GM10248 (cell line): ENCODE measurements around the gene CD52.
A peak's percentile ranks its signal among the peaks of the same experiment; 100 is the strongest.

ENCODE experiments used
- CTCF ChIA-PET: fragments of 300-600 bp; sonication (Branson Sonifier 250); formaldehyde crosslinking; extraction: SDS; loops from one replicate; lab custom pipeline; 2021; ENCODE audit warnings: antibody characterized with exemption; lab: Yijun Ruan, JAX
- POLR2A ChIA-PET: fragments of 350-650 bp; sonication (Branson Sonifier 250); formaldehyde crosslinking; extraction: SDS; loops from one replicate; lab custom pipeline; 2020; ENCODE audit warnings: antibody characterized with exemption; lab: Yijun Ruan, JAX
- DNase-seq: peaks from one replicate; pipeline ENCODE4 v3.0.0; 2012; ENCODE audit errors: extremely low spot score
- TF ChIP-seq, protein P1 (sequence below): IDR thresholded peaks from 2 replicates; pipeline ENCODE4 v1.5.1; 2012; ENCODE audit warnings: mild to moderate bottlenecking, low read depth; ENCODE audit errors: extremely low read depth, missing control alignments, control extremely low read depth

The CD52 gene

DNA sequence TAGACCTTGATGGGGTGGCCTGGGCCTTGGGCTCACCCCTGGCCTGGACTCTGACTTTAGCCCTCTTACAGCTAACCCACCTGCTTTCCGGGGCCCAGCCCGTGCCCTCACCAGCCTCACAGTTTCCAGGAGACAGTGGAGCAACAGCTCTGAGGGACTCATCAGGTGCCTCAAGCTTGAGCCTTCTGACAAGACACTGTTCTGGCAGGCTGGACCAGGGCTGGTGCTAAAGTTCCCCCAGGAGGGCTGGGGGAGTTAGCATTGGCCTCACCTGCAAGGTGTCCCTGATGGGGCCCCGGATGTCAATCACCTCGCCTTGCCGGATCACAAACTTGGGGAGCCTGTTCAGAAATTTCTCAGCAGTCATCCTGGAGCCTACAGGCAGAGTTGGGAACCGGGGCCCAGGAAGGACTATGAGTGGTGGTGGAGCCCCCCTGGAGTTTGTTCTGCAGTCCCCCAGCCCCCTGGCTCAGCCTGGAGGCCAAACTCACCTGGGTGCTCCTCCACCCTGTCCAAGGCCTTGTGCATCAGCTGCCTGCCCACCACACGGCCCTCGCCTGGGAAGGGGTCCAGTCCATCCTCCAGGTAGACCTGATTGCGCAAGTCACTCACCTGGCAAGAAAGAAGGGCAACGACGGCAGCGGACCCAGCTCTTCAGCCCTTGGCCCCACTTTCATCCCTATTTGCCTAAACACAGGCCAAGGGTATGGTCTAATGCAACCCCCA lies 33.7 kb upstream of the CD52 start:
- no peak for DNase-seq
- CTCF ChIA-PET: interaction anchor here (0.9 to 21.9 kb wide), 24 partner anchors 8 to 196 kb away, joined by 3 to 690 read pairs (median 7); partner anchors contain the start of genes CD52, CEP85, UBXN11 and ZNF593
- POLR2A ChIA-PET: interaction anchor here (1.0 to 2.1 kb wide), 2 partner anchors 35 to 37 kb away, joined by 3 to 13 read pairs; partner anchors contain the start of gene CD52
- TF ChIP-seq, protein P1, sequence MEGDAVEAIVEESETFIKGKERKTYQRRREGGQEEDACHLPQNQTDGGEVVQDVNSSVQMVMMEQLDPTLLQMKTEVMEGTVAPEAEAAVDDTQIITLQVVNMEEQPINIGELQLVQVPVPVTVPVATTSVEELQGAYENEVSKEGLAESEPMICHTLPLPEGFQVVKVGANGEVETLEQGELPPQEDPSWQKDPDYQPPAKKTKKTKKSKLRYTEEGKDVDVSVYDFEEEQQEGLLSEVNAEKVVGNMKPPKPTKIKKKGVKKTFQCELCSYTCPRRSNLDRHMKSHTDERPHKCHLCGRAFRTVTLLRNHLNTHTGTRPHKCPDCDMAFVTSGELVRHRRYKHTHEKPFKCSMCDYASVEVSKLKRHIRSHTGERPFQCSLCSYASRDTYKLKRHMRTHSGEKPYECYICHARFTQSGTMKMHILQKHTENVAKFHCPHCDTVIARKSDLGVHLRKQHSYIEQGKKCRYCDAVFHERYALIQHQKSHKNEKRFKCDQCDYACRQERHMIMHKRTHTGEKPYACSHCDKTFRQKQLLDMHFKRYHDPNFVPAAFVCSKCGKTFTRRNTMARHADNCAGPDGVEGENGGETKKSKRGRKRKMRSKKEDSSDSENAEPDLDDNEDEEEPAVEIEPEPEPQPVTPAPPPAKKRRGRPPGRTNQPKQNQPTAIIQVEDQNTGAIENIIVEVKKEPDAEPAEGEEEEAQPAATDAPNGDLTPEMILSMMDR: no peak

DNA sequence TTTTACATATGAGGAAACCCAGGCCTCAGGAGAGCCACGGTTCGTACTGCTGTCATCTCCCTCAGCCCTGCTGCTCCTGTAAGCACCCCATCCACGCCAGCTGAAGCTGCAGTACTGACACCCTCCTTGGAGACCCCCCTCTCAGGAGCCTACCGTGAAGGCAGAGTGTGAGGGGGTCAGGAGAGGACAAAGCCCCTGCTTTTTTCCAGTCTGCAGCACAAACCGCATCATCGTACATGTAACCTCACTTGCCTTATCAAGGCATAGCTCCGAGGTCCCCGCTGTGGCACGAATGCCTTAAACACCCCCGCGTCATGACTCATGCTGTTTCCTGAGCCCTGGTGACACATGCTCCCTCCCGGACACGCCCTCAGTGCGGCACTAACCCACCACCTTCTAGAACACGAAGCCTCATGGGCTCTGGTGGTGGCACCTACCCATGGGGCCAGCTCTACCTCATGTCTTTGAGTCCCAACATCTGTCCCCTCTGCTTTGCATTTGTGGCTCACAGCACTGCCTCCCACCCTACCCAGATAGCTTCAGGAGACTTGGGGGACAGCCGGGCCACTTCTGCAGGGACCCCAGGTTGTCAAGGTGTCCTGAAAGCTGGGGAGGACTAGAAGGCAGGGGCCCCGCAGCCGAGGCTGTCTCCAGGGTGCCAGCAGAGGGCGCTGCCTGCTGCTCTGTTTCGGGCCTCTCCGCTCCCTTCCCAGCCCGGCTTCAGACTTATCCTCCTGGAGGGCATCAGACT lies 33.0 kb upstream of the CD52 start:
- DNase-seq: peak; percentile 80
- ChIA-PET CTCF (interaction anchor here (0.8 to 21.9 kb wide), 30 partner anchors 9 to 197 kb away, joined by 3 to 690 read pairs (median 6); partner anchors contain the start of genes CD52, CEP85, UBXN11 and ZNF593), POLR2A (interaction anchor here (1.0 to 2.1 kb wide), 2 partner anchors 34 to 37 kb away, joined by 3 to 13 read pairs; partner anchors contain the start of gene CD52)
- TF ChIP-seq, protein P1: peak; percentile 89

DNA sequence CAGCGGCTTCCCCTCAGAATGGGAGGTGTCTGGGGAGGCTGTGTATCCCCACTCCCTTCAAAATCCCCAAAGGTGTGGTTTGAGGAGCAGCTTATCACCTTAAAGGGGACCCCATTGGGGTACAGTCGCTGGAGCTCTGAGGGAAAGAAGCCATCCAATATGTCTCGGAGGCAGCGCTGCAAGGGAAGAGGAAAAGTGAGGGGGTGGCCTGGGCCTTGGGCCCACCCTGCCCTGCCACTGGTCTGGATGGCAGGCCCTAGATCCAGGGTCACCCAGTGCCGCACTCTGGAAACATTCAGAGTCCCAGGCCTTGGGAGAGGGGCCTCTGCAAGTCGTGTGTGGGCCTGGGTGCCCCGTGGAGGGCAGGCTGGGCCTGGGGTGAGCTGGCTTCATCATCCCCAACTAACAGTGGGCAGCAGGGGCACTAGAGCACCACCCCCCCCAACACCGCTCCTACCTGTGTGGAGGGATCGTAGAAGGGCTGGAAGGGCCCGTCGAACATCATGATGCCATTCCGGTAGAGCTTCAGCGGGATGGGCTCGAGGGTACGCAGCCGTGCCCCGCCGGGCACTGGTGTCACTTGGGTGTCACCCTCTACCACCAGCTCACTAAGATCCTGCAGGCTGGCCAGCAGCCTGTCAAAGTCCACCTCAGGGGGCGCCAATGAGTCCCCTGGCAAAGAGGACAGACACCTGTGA lies 32.2 kb upstream of the CD52 start:
- CTCF ChIA-PET: interaction anchor here (0.7 to 21.9 kb wide), 30 partner anchors 9 to 198 kb away, joined by 3 to 690 read pairs (median 6); partner anchors contain the start of genes CD52, CEP85 and UBXN11
- DNase-seq: peak; percentile 59
- POLR2A ChIA-PET: interaction anchor here (2.1 kb wide), 1 partner anchor 33 kb away, joined by 13 read pairs; the partner anchor contains the start of gene CD52
- TF ChIP-seq, protein P1: peak; percentile 43

DNA sequence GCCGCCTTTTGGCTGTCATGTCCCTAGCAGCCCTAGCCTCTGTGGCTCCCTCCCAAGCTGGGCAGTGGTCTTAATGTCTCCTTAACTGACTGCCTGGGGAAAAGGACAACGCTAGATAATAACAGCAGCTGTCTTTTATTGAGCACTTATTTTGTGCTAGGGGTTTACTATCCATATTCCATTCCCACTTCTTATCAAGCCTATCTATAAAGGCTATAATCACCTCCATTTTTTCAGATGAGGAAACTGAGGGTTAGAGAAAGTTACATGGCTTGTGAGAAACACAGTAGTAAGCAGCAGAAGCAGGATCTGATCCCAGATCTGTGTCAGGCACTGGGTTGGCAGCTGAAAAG lies 31.7 kb upstream of the CD52 start:
- DNase-seq: no peak
- POLR2A ChIA-PET: interaction anchor here (1.1 to 2.1 kb wide), 2 partner anchors 32 to 33 kb away, joined by 3 to 13 read pairs; partner anchors contain the start of gene CD52
- CTCF ChIA-PET: interaction anchor here (0.7 to 21.9 kb wide), 21 partner anchors 10 to 198 kb away, joined by 3 to 690 read pairs (median 7); partner anchors contain the start of genes CD52, CEP85 and UBXN11
- TF ChIP-seq, protein P1: no peak

DNA sequence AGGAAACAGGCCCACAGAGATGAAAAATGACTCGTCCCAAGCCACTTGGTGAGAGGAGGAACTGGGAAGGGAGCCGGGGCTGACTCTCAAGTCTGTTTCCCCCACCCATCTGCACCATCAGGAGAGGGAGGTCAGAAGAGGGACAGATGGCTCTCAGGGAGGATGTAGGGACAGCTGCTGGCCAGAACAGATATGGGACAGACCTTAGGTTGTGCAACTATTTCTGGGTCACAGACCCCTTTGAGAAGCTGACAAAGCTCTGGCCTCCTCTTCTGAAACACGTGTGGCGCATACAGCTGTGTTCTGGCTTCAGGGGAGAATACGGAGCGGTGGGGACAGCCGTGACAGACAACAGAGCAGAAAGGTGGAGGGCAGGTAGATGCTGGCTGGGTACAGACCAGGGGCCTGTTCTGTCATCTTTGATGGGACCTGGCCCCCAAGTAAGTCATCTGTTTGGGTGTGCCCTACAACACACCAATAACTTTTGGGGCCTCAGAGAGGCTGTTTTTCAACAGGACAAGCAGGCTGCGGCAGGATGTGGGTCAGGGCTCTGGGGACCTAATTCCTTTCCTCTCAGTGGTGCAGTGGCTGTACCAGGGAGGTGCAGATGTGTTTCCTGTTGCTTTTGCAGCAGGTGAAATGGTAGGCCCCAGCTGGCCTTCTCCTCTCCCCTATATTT lies 30.6 kb upstream of the CD52 start:
- peak; percentile 58 for DNase-seq
- ChIA-PET CTCF (interaction anchor here (1.1 to 21.9 kb wide), 8 partner anchors 8 to 129 kb away, joined by 3 to 690 read pairs (median 50); partner anchors contain the start of genes CD52, SH3BGRL3 and UBXN11), POLR2A (interaction anchor here (1.1 kb wide), 1 partner anchor 31 kb away, joined by 3 read pairs; the partner anchor contains the start of gene CD52)
- TF ChIP-seq, protein P1: no peak
